ENCODE measurements around the gene NFIX. TPM values are rescaled to one million over a fixed set of nuclear protein-coding genes. Genes with fewer than 3 reads are reported as not detected.
A peak's percentile ranks its signal among the peaks of the same experiment; 100 is the strongest.

The NFIX gene
- total and polyA plus RNA-seq, 2 experiments from 2014 or later = not detected

GRCh38 chr19:13079542-13079986 lies 84.3 kb downstream of the NFIX start:
- peak in 1 of 2 donors; percentile 61 for DNase-seq (ENCODE audit: low read depth in 1 of 2, low spot score in 1 of 2)
- Histone ChIP-seq H3K27ac (no peak overlapping the region), H3K4me1 (ENCODE audit: low read depth) (peaks cover 5% of the 10 kb centered on the region), H3K9me3 (ENCODE audit: low read depth) (no peaks in the 10 kb centered on the region), H3K36me3 (no peaks in the 10 kb centered on the region), H3K4me3 (no peak overlapping the region), H3K27me3 (peaks cover 22% of the 10 kb centered on the region)
- TF ChIP-seq CTCF (IDR thresholded peaks at IDR 0.05; ENCODE audit: low read depth, low read length) = no peak

GRCh38 chr19:13082192-13083007 lies 87.1 kb downstream of the NFIX start:
- H3K27ac ChIP-seq = no peak overlapping the region
- peaks cover 2% of the 10 kb centered on the region for H3K4me1 ChIP-seq (ENCODE audit: low read depth)
- peak; percentile 33 for TF ChIP-seq CTCF (IDR thresholded peaks at IDR 0.05; ENCODE audit: low read depth, low read length)
- no peaks in the 10 kb centered on the region for H3K9me3 ChIP-seq (ENCODE audit: low read depth)
- H3K4me3 ChIP-seq = no peak overlapping the region
- peak; percentile 41 to 48 for DNase-seq (ENCODE audit: low read depth in 1 of 2, low spot score in 1 of 2)
- peaks cover 23% of the 10 kb centered on the region for H3K27me3 ChIP-seq
- H3K36me3 ChIP-seq = no peaks in the 10 kb centered on the region

GRCh38 chr19:13083008-13083404 lies 87.7 kb downstream of the NFIX start:
- no peaks in the 10 kb centered on the region for H3K36me3 ChIP-seq
- no peak for TF ChIP-seq CTCF (IDR thresholded peaks at IDR 0.05; ENCODE audit: low read depth, low read length)

GRCh38 chr19:13083627-13084026 lies 88.4 kb downstream of the NFIX start:
- Histone ChIP-seq H3K9me3 (ENCODE audit: low read depth) (no peaks in the 10 kb centered on the region), H3K36me3 (no peaks in the 10 kb centered on the region), H3K4me1 (ENCODE audit: low read depth) (no peaks in the 10 kb centered on the region), H3K27ac (no peak overlapping the region), H3K4me3 (no peak overlapping the region), H3K27me3 (peaks cover 30% of the 10 kb centered on the region)
- TF ChIP-seq CTCF (IDR thresholded peaks at IDR 0.05; ENCODE audit: low read depth, low read length) = no peak
- no peak for DNase-seq (ENCODE audit: low read depth in 1 of 2, low spot score in 1 of 2)

More at GRCh38 chr19:13083008-13083404, 87.7 kb downstream of the NFIX start:
- DNase-seq (ENCODE audit: low read depth in 1 of 2, low spot score in 1 of 2) = no peak
- Histone ChIP-seq H3K27me3 (peaks cover 25% of the 10 kb centered on the region), H3K27ac (no peak overlapping the region), H3K9me3 (ENCODE audit: low read depth) (no peaks in the 10 kb centered on the region), H3K4me3 (no peak overlapping the region), H3K4me1 (ENCODE audit: low read depth) (no peaks in the 10 kb centered on the region)

GRCh38 chr19:13085666-13086065 lies 90.4 kb downstream of the NFIX start:
- no peak overlapping the region for H3K27ac ChIP-seq
- peak in 1 of 2 donors; percentile 60 for DNase-seq (ENCODE audit: low read depth in 1 of 2, low spot score in 1 of 2)
- no peaks in the 10 kb centered on the region for H3K9me3 ChIP-seq (ENCODE audit: low read depth)
- no peak overlapping the region for H3K4me3 ChIP-seq
- no peaks in the 10 kb centered on the region for H3K4me1 ChIP-seq (ENCODE audit: low read depth)
- H3K36me3 ChIP-seq = no peaks in the 10 kb centered on the region
- no peak for TF ChIP-seq CTCF (IDR thresholded peaks at IDR 0.05; ENCODE audit: low read depth, low read length)
- peaks cover 45% of the 10 kb centered on the region for H3K27me3 ChIP-seq

Measured in cardiac muscle cell (in vitro differentiated cells and primary cell).